Mononuclear cell (primary cell): ENCODE results near the gene CSTB. TPM values are rescaled to one million over a fixed set of nuclear protein-coding genes. Genes with fewer than 3 reads are reported as not detected.

Source experiments
- H3K27me3 ChIP-seq: 2 replicates; pipeline ENCODE4 v1.6.0; 2011; ENCODE audit warnings: low read length, control low read depth; ENCODE audit not compliant: insufficient read depth
- H3K4me1 ChIP-seq: 2 replicates; pipeline ENCODE4 v1.5.1; 2011; ENCODE audit warnings: mild to moderate bottlenecking, low read length, control low read depth; ENCODE audit not compliant: insufficient read depth
- H3K4me3 ChIP-seq: 2 replicates; pipeline ENCODE4 v1.5.1; 2011; ENCODE audit warnings: mild to moderate bottlenecking, low read length, moderate library complexity
- H3K9me3 ChIP-seq: 2 replicates; pipeline ENCODE4 v1.5.1; 2011; ENCODE audit warnings: low read depth, mild to moderate bottlenecking, control low read depth, low read length
- total RNA-seq: library from RNA; depleted of rRNA; stranded (reverse); fragments of >200 nt; gene quantifications from one replicate; pipeline ENCODE4 v1.2.3, GENCODE V29; 2012

Gene CSTB
- total RNA-seq, 1 donor: 9.4 TPM

DNA sequence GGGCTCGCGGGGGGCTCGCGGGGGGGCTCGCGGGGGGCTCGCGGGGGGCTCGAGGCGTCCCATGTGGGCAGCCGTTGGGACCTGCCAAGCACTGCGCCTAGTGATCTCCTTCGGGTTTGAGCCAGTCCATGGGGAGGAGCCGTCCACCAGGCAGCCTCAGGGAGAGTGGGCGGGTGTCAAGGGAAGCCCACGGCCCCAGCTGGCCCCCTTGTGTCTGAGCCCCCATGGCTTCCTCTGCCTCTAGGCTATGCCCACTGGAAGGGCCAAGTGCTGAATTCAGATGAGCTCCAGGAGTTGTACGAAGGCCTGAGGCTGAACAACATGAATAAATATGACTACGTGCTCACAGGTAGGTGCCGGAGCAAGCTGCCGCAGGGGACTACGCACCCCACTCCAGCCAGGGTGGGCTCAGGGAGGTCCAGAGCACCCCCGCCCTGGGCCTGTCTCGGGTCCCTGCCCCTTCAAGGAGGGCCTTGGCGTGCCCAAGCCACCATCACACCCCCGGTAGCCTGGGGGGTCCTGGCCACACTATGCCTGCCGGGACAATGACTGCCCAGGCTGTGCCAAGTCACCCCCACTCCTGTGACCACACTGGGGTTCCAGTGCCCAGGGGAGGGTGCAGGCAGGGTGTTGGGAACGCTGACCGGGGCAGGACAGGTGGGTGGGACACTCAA lies 34.5 kb downstream of the CSTB start:
- Histone ChIP-seq H3K4me1 (no peaks in the 10 kb centered on the region), H3K4me3 (no peak overlapping the region), H3K9me3 (no peaks in the 10 kb centered on the region), H3K27me3 (no peaks in the 10 kb centered on the region)

DNA sequence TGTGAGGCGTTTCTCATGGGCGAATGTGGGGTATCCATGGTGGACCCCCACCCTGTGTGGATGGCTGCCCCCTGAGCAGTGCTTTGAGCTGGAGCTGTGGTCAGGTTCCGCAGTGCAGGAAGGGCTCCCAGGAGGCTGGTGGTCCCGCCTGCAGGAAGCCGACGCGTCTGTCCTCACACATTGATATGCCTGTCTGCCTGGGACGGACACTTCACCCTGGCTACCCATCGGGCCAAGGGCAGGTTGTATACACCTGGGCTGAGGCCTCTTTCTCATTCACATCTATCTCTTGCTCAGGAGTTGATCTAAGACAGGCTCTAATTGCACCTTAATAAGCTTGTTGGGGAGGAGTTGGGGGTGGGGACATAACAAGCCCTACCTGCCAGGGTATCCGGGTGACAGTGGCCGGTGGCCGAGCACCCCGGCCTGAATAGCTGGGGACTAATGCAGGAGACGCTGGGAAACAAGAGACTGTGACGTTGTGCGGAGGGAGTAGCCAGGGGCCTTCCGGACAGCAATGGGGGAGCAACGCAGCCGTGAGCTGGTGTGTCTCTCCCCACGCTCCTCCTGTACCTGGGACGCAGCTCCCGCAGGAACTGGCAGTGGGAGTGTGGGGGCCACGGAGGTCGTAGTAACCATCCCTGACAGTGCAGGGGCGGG lies 35.5 kb downstream of the CSTB start:
- H3K4me1 ChIP-seq: no peaks in the 10 kb centered on the region
- no peaks in the 10 kb centered on the region for H3K27me3 ChIP-seq
- H3K4me3 ChIP-seq: no peak overlapping the region
- H3K9me3 ChIP-seq: no peaks in the 10 kb centered on the region

DNA sequence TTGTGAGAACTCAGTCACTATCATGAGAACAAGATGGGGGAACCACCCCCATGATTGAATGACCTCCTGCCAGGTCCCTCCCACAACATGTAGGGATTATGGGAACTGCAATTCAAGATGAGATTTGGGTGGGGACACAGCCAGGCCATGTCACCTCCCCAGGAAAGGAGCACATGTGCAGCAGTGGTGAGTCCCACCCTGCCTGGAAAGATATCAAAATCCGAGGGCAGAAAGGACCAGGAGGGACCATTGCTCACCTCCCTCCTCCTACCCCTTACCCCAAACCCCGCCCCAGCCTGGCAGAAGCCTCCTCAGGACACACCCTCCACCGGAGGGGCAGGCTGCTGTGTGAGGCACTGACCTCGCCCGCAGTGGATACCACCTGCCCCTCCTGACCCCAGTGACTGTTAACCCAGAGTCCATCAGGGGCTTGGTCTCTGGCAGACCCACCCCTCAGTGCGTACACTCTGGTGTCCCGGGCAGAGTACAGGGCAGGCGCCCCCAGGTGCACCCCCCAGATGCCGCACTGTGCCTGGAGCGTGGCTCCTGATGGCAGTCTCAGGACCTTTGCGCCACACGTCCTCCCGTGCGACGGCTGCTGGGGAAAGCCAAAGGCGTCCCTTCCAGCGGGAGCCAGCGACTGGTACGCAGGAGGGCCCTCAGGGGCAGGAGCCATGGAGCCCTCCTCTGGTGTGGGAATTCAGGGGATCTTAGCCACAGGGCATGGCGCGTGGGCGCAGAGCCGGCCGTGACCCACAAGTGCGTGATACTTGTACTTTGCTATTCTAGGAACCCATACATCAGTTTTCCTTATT lies 36.3 kb downstream of the CSTB start:
- Histone ChIP-seq H3K4me1 (no peaks in the 10 kb centered on the region), H3K27me3 (no peaks in the 10 kb centered on the region), H3K9me3 (no peaks in the 10 kb centered on the region), H3K4me3 (no peak overlapping the region)

DNA sequence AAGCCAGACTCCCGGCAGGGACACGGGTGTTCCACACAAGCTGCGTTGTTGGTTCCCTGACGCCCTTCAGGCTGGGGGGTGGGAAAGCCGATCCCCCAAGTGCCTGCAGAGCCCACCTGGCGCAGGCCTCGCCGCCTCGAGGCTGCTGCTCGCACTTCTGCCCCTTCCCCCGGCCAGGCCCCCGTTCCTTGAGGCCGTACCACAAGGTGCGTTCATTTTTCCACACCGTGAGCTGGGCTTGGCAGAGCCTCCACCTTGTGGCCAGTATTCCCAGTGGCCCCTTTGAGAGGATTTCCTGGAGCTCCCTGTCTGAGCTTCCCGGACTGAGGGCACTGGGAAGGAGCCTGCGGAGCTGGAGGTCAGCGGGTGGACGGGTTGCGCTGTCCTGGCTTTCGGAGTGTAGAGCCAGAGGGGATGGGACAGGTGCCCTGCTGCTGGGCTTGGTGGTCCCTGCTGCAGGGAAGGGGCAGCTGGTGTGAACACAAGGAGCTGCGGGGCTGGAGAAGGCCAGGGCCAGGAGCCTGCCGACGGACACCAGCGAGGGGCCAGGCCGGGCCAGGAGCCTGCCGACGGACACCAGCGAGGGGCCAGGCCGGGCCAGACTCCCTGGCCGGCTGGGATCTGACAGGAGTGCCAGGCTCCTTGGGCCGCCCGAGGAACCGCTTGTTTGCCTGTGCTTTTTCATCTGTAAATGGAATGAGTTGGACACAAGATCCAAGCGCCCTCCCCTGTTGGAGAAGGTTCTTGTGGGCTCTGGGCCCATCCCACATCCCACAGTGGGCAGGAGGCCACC lies 38.8 kb downstream of the CSTB start:
- no peak overlapping the region for H3K4me3 ChIP-seq
- peaks cover 8% of the 10 kb centered on the region for H3K4me1 ChIP-seq
- H3K9me3 ChIP-seq: no peaks in the 10 kb centered on the region
- H3K27me3 ChIP-seq: no peaks in the 10 kb centered on the region

DNA sequence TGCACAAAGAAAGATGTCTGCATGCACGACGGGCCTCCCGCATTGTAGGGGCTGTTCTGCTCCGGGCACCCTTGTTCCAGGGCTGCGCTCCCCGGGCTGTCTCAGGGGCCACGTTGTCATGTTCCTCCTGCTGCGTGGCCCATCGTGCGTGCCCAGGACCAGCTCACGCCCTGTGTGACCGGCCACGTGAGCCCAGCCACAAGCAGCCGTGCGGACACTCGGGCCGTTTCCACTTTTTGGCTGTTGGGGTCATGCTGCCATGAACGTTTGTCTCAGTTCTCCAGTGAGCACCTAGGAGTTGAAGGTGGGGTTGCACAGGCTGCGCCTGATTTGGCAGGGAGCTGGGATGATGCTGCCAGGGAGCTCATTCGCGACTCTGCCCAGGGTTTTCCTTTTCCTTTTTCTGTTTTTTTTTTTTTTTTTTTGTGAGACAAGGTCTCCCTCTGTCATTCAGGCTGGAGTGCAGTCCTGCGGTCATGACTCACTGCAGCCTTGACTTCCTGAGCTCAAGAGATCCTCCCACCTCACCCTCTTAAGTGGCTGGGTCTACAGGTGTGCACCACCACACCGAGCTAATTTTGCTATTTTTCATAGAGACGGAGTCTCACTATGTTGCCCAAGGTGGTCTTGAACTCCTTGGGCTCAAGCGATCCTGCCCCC lies 39.8 kb downstream of the CSTB start:
- Histone ChIP-seq H3K4me1 (peaks cover 9% of the 10 kb centered on the region), H3K4me3 (no peak overlapping the region), H3K27me3 (no peaks in the 10 kb centered on the region), H3K9me3 (no peaks in the 10 kb centered on the region)

DNA sequence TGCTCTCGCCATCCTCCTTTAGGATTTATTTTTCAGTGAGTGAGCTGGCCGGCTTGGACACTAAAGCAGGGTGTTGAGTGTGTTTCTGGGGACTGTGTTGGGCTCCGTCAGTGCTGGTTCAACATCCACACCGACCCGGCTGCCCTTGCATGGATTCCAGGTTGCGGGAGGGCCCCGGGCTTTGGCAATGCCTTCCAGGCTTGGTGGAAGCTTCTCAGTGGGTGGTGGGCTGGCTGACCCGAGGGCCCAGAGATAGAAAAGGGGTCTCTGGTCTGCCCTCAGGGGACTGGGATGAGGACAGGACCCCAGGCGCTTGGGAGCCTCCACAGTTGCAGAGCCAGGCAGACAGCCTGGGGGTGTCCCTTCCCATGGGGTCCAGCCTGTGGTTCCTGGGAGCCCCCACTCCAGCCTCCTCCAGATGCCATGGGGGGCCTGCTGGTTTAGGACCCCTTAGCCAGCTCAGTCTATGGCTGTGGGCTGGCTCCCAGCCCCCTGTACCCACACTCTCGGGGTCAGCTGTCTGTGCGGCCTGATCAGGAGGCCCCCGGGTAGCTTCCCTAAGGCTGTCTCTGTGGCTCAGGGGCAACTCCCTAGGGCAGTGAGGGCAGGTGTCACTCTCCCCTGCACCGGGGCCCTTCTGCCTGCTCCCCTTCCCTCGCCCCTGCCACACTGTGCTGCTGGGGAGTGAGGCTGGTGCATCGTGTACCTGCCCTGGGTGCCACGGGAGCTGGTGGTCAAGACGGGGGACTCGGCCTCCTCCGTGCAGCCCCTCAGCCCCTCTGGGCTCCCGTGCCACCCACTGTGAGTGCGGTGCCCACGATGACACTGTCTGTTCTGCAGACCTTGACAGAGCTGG lies 40.6 kb downstream of the CSTB start:
- H3K4me1 ChIP-seq: peaks cover 10% of the 10 kb centered on the region
- H3K27me3 ChIP-seq: no peaks in the 10 kb centered on the region
- no peak overlapping the region for H3K4me3 ChIP-seq
- no peaks in the 10 kb centered on the region for H3K9me3 ChIP-seq

DNA sequence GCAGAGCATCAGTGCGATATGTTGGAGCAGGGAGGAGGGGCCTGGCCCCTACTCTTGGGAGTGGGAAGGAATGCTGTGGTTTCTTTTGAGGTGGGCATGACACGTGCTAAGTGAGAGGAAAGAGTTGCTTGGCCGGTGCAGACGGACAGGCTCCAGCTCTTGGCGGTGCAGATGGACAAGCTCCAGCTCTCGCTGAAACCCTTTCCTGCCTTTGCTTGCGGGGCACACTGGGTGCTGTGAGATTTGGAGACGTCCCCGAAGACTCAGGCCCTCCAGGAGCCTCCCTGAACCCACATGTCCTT lies 41.2 kb downstream of the CSTB start:
- no peak overlapping the region for H3K4me3 ChIP-seq

DNA sequence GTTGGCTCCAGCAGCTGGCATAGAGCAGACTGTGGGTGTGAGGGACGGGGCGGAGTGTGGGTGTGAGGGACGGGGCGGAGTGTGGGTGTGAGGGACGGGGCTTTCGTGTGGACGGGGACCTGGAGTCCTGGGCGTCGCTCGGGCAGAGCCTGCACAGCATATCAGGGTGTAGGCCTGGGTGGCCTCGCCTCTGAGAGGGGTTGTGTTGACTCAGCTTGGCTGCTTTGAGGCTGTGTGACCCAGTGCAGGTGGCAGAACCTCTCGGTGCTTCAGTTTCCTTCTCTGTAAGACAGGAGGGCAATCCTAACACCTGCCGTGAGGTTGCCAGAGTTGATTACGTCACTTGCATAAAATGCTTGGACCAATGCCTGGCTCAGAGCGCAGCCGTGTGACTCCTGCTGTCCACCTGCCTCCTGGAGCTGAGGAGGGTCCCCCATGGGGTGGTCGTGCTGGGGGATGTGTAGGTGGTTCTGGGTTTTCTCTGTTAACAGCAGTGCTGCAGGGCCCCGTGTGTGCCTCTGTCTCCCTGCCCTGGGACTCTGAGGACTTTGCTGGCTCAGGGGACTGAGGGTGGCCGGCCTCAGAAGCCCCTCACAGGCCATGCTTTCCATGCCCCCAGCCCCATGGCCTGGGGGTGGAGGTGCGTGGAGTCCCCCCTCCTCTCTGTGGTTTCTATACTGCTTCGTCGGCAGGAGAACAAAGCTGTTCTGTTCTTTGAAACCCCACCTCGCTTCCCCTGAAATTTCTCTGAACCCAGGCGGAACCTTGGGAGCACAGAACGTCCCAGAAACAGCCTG lies 41.8 kb downstream of the CSTB start:
- no peaks in the 10 kb centered on the region for H3K27me3 ChIP-seq
- H3K4me3 ChIP-seq: no peak overlapping the region
- H3K4me1 ChIP-seq: peaks cover 19% of the 10 kb centered on the region
- H3K9me3 ChIP-seq: no peaks in the 10 kb centered on the region

More for the DNA sequence above, 41.2 kb downstream of the CSTB start:
- H3K4me1 ChIP-seq: peaks cover 14% of the 10 kb centered on the region
- no peaks in the 10 kb centered on the region for H3K9me3 ChIP-seq
- H3K27me3 ChIP-seq: no peaks in the 10 kb centered on the region

DNA sequence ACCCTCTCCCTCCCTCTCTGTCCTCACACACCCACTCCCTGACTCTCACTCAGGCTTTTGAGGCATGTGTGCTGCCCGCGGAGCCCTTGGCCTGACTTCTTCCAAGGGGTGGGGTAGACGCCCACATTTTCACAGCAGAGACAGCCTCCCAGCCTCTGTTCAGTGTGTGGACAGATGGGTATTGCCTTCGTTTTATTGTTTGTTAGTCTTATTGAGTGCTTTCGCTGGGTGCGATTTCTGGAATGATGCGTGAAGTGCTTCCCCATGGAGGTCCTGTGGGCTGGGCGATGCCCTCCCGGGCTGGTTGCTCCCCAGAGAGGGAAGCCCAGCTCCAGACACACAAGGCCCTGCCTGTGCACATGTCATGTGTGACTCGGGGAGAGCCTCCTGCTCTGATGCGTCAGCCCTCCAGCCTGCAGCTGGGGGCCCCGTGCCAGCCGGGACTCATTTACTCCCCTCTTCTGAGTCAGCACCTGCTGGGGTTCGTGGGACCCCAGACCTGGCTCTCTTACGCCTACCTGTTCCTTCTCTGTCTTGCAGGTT lies 42.5 kb downstream of the CSTB start:
- Histone ChIP-seq H3K4me1 (peaks cover 25% of the 10 kb centered on the region), H3K9me3 (no peaks in the 10 kb centered on the region), H3K27me3 (no peaks in the 10 kb centered on the region), H3K4me3 (no peak overlapping the region)

DNA sequence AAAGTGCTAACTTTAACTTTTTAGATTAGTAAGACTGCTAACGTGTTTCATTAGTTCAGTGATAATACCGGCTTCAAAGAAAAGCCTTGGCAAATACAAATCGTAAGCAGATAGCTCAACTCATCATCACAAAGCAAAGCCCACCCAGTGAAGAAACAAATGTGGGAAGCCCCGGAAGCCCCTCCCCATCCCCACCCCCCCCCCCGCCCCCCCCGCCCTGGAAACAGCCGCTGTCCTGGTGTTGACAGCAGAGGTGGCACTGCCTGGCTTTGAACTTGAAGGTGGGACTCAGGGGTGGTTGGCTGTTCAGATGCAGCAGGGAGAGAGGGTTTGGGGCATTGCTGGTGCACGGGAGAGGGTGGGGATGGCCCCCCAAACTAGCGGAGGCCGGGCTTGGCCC lies 43.0 kb downstream of the CSTB start:
- Histone ChIP-seq H3K4me3 (no peak overlapping the region), H3K4me1 (peaks cover 30% of the 10 kb centered on the region), H3K9me3 (no peaks in the 10 kb centered on the region), H3K27me3 (no peaks in the 10 kb centered on the region)

DNA sequence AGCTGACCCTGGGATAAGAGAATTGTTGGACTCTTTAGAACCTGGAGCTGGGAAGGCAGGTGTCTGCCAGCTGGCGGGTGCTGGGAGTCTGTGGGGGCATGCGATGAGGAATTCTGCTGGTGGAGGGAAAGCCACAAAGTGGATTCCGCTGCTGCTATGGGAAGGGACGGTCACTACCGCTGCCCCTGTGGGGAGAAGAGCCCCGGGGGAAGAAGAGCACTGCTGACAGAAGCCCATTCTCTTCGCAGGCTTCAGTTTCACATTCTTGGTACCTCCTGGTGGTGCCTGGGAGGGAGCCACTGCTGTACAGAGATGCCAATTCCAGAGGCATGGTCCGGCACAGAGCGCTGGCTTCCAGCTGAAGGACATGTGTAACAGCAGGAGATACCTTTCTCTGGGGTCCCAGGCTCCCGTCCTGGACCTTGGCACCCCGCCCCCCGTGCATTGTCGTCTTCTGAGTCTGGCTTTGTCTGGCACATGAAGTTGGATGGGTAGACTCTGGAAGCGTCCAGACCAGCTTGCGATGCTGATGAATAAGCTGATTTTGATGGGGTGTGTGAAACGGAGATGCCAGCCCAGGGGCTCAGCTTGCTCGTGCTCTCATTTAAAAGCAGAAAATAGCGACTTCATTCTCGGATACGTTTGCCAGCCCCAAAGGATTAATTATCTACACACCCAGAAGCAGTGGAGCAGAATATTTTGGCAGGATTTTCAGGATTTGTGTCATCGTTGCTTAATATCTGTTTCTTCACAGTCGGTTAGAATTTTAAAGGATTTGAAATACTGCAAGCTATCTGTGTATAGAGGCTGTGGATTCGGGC lies 44.0 kb downstream of the CSTB start:
- H3K4me1 ChIP-seq: peaks cover 40% of the 10 kb centered on the region
- no peak overlapping the region for H3K4me3 ChIP-seq
- H3K9me3 ChIP-seq: no peaks in the 10 kb centered on the region
- H3K27me3 ChIP-seq: no peaks in the 10 kb centered on the region

DNA sequence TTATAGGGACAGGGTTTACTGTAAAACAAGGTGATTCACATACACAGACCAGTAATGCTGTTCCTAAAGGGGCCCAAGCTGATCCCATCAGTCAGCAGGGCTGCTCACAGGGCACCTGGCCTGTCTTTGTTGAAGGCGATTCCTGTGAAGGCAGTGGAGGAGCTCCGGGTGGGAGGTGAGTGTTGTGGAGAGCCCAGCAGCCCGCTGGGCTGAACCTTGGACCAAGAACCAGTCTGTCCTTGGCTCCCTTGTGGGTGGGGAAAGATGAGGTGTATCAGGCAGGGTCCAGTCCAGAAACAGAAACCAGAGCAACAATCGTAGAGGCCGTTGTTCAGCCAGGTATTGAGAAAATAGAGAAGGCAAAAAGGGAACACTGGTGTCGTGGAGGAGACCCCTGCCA lies 44.6 kb downstream of the CSTB start:
- Histone ChIP-seq H3K9me3 (no peaks in the 10 kb centered on the region), H3K4me3 (no peak overlapping the region), H3K27me3 (no peaks in the 10 kb centered on the region), H3K4me1 (peaks cover 46% of the 10 kb centered on the region)
